ENCODE data around the gene GPR156. TPM values are rescaled to one million over a fixed set of nuclear protein-coding genes. Genes with fewer than 3 reads are reported as not detected.
"Not testable (repeated sequence)": the region's sequence is repeated elsewhere in the genome, so short reads cannot be mapped to it uniquely, and the experiment has no call there.

Gene GPR156
- total and polyA plus RNA-seq, 9 of the 15 experiments (the other 6 are each of a cell fraction or from before 2014, with no cell fraction given), result 0.07 to 0.14 (median 0.12) TPM; not detected in 5

GRCh38 chr3:120218981-120219380, 66.0 kb downstream of the GPR156 start:
- CTCF ChIA-PET (ENCODE audit: low intra/inter-chr PET ratio), result interaction anchor here (0.6 kb wide), 1 partner anchor 36 kb away, joined by 3 read pairs; no protein-coding TSS in a partner anchor
- H3K9ac ChIP-seq (ENCODE audit: insufficient read depth in 1 of 2, low read depth in 2 of 2, low read length in 2 of 2), result no peak overlapping the region
- no peaks in the 10 kb centered on the region for H3K36me3 ChIP-seq (ENCODE audit: control insufficient read depth, insufficient read depth, low read length)

GRCh38 chr3:120216633-120217032, 68.4 kb downstream of the GPR156 start:
- intact Hi-C loops (cut with micrococcal nuclease); H3K4me1 ChIP-seq (replicated peaks in 1 of 2; ENCODE audit: control insufficient read depth in 2 of 2, insufficient read depth in 2 of 2, low read length in 2 of 2); CTCF ChIA-PET (ENCODE audit: low intra/inter-chr PET ratio); BruUV-seq (replicated peaks); H3K4me2 ChIP-seq (ENCODE audit: insufficient read depth, low read length); H3K27me3 ChIP-seq (ENCODE audit: control insufficient read depth in 2 of 2, insufficient read depth in 2 of 2, low read length in 2 of 2); H2AFZ ChIP-seq (ENCODE audit: low read depth, low read length); H3K9ac ChIP-seq (ENCODE audit: insufficient read depth in 1 of 2, low read depth in 2 of 2, low read length in 2 of 2); FAIRE-seq; H3K79me2 ChIP-seq (ENCODE audit: control insufficient read depth, insufficient read depth, low read length); ATAC-seq; POLR2A ChIA-PET; H4K20me1 ChIP-seq (replicated peaks; ENCODE audit: control insufficient read depth, insufficient read depth, low read length); H3K9me1 ChIP-seq (ENCODE audit: control insufficient read depth, insufficient read depth, low read length); H3K36me3 ChIP-seq (ENCODE audit: control insufficient read depth, insufficient read depth, low read length); H3K9me3 ChIP-seq (replicated peaks; ENCODE audit: control insufficient read depth, insufficient read depth, low read depth, low read length); H3K27ac ChIP-seq (ENCODE audit: extremely low read depth, low read depth, low read length); DNase-seq (ENCODE audit: extremely low read depth in 1 of 4, low spot score in 3 of 4); H3K4me3 ChIP-seq; in situ Hi-C loops (cut with MboI): not testable (repeated sequence)
- WGBS (ENCODE audit: insufficient coverage, low coverage, missing lambda C conversion rate), result 0% methylated on average over 1 of the region's 1 CpG

More at GRCh38 chr3:120218981-120219380, 66.0 kb downstream of the GPR156 start:
- TF ChIP-seq RAD51 (IDR thresholded peaks at IDR 0.05; ENCODE audit: borderline replicate concordance, low read depth), result no peak
- TF ChIP-seq TOE1 (IDR thresholded peaks at IDR 0.05; ENCODE audit: borderline replicate concordance), result no peak
- TF ChIP-seq TOE1 (CRISPR knock-in tag; IDR thresholded peaks at IDR 0.05; ENCODE audit: borderline replicate concordance, low read depth), result no peak
- TF ChIP-seq ZNF316 (IDR thresholded peaks at IDR 0.05), result no peak
- no peak for TF ChIP-seq ZNF24 (IDR thresholded peaks at IDR 0.05)
- Histone ChIP-seq H3K27ac (ENCODE audit: extremely low read depth, low read depth, low read length) (no peak overlapping the region), H3K4me1 (replicated peaks in 1 of 2; ENCODE audit: control insufficient read depth in 2 of 2, insufficient read depth in 2 of 2, low read length in 2 of 2) (no peaks in the 10 kb centered on the region), H3K4me2 (ENCODE audit: insufficient read depth, low read length) (no peak overlapping the region), H3K27me3 (ENCODE audit: control insufficient read depth in 2 of 2, insufficient read depth in 2 of 2, low read length in 2 of 2) (no peaks in the 10 kb centered on the region), H3K4me3 (no peak overlapping the region), H2AFZ (ENCODE audit: low read depth, low read length) (no peak overlapping the region), H3K79me2 (ENCODE audit: control insufficient read depth, insufficient read depth, low read length) (no peaks in the 10 kb centered on the region), H4K20me1 (replicated peaks; ENCODE audit: control insufficient read depth, insufficient read depth, low read length) (no peaks in the 10 kb centered on the region), H3K9me3 (replicated peaks; ENCODE audit: control insufficient read depth, insufficient read depth, low read depth, low read length) (no peaks in the 10 kb centered on the region), H3K9me1 (ENCODE audit: control insufficient read depth, insufficient read depth, low read length) (no peaks in the 10 kb centered on the region)
- FAIRE-seq (no peak), DNase-seq (ENCODE audit: extremely low read depth in 1 of 4, low spot score in 3 of 4) (no peak), ATAC-seq (no peak)
- intact Hi-C loops (cut with micrococcal nuclease) (no loop called here), in situ Hi-C loops (cut with MboI) (no loop called here)
- POLR2A ChIA-PET, result interaction anchor here (0.8 kb wide), 1 partner anchor 198 kb away, joined by 3 read pairs; no protein-coding TSS in a partner anchor
- no TSS peak for BruUV-seq (replicated peaks)

Data from K562 (cell line).